HCT116 (cell line): ENCODE measurements around the gene PACSIN2. TPM values are rescaled to one million over a fixed set of nuclear protein-coding genes. Genes with fewer than 3 reads are reported as not detected.

Experiments used
- ATAC-seq: fragments of 200-7000 bp; cut with Tn5 transposase; 2 replicates; pipeline ENCODE4 v1.9.1; 2020; ENCODE audit warnings: mild to moderate bottlenecking, moderate library complexity
- BruUV-seq: library from RNA; stranded (reverse); fragments of 400-500 nt; replicated peaks from 2 replicates; lab custom pipeline; 2021; lab: Mats Ljungman, UMichigan
- CTCF ChIA-PET: fragments of 300-600 bp; sonication (Branson Sonifier 250); formaldehyde crosslinking; loops from one replicate; lab custom pipeline; 2021; ENCODE audit warnings: antibody characterized with exemption; lab: Charles Lee
- POLR2A ChIA-PET: fragments of 300-600, 350-600 bp; sonication (Branson Sonifier 250); formaldehyde crosslinking; loops from one replicate; lab custom pipeline; 2021; ENCODE audit warnings: antibody characterized with exemption; lab: Charles Lee
- RAD21 ChIA-PET, 2 experiments: fragments of 300-600 bp; sonication (Branson Sonifier 250); formaldehyde crosslinking; loops; one replicate each; lab custom pipeline; 2023; ENCODE audit warnings: low total read pairs in 2 of 2; ENCODE audit not compliant: uncharacterized antibody in 2 of 2, unreplicated experiment in 2 of 2, low non-redundant PET in 1 of 2; lab: Charles Lee
- DNase-seq: peaks from one replicate; pipeline ENCODE4 v3.0.0-alpha.2; 2010; ENCODE audit warnings: low read depth, low spot score
- H2AFZ ChIP-seq: fragments of 200-600 bp; shearing (Covaris generic), sonication (generic); 2 replicates; pipeline ENCODE4 v1.6.1; 2017; ENCODE audit warnings: low read depth, mixed run types, mixed read lengths, antibody characterized with exemption, low read length; ENCODE audit not compliant: poor library complexity, severe bottlenecking
- H3K27ac ChIP-seq: 2 replicates; pipeline ENCODE4 v1.5.1; 2012; ENCODE audit warnings: low read depth, low read length
- H3K27me3 ChIP-seq: fragments of 200-600 bp; sonication (generic); 2 replicates; pipeline ENCODE4 v1.6.1; 2016; ENCODE audit warnings: mixed run types, low read length, mixed read lengths; ENCODE audit not compliant: insufficient read depth
- H3K36me3 ChIP-seq, 2 experiments: fragments of 200-500 bp in 1 of 2; fragments of 200-600 bp in 1 of 2; sonication (Bioruptor generic) in 1 of 2; sonication (generic) in 1 of 2; 2 replicates each; pipeline versions ENCODE4 v1.5.1 to v1.6.1; 2014 to 2016; ENCODE audit warnings: low read length in 2 of 2, inconsistent platforms in 1 of 2, mixed read lengths in 1 of 2, mixed run types in 1 of 2; ENCODE audit not compliant: insufficient read depth in 2 of 2, control insufficient read depth in 1 of 2
- H3K4me1 ChIP-seq, 2 experiments: fragments of 200-600 bp in 1 of 2; sonication (generic) in 1 of 2; 2 replicates each; pipeline versions ENCODE4 v1.5.1 to v1.6.1; 2012 to 2017; ENCODE audit warnings: low read length in 2 of 2, inconsistent platforms in 1 of 2, mild to moderate bottlenecking in 1 of 2, mixed read lengths in 1 of 2, mixed run types in 1 of 2, moderate library complexity in 1 of 2; ENCODE audit not compliant: insufficient read depth in 2 of 2, control insufficient read depth in 1 of 2
- H3K4me2 ChIP-seq: fragments of 200-600 bp; sonication (generic); 2 replicates; pipeline ENCODE4 v1.6.1; 2017; ENCODE audit warnings: mixed run types, low read length, mixed read lengths
- H3K4me3 ChIP-seq, 2 experiments: fragments of 200-600 bp in 1 of 2; sonication (generic) in 1 of 2; replicated peaks in 1 of 2; 2 replicates each; pipeline ENCODE4 v1.5.1; 2011 to 2016; ENCODE audit warnings: low read length in 2 of 2, control low read depth in 1 of 2, low read depth in 1 of 2, mild to moderate bottlenecking in 1 of 2, mixed read lengths in 1 of 2, mixed run types in 1 of 2
- H3K79me2 ChIP-seq: fragments of 200-600 bp; sonication (generic); 2 replicates; pipeline ENCODE4 v1.6.1; 2017; ENCODE audit warnings: mild to moderate bottlenecking, mixed run types, low read length, moderate library complexity, mixed read lengths; ENCODE audit not compliant: insufficient read depth
- H3K9ac ChIP-seq: fragments of 200-600 bp; sonication (generic); 2 replicates; pipeline ENCODE4 v1.6.1; 2016; ENCODE audit warnings: low read length, mixed read lengths
- H3K9me2 ChIP-seq: fragments of 200-600 bp; sonication (generic), shearing (Covaris generic); 2 replicates; pipeline ENCODE4 v1.6.1; 2017; ENCODE audit warnings: mixed run types, mild to moderate bottlenecking, moderate library complexity; ENCODE audit not compliant: insufficient read depth
- H3K9me3 ChIP-seq, 2 experiments: fragments of 200-500 bp in 1 of 2; fragments of 200-600 bp in 1 of 2; sonication (Bioruptor generic) in 1 of 2; sonication (generic) in 1 of 2; 2 replicates each; pipeline ENCODE4 v1.6.1; 2014 to 2017; ENCODE audit warnings: low read length in 2 of 2, mixed read lengths in 2 of 2, inconsistent platforms in 1 of 2, low read depth in 1 of 2, mild to moderate bottlenecking in 1 of 2, mixed run types in 1 of 2, moderate library complexity in 1 of 2; ENCODE audit not compliant: control insufficient read depth in 1 of 2, insufficient read depth in 1 of 2
- H4K20me1 ChIP-seq: fragments of 200-600 bp; sonication (generic), shearing (Covaris generic); 2 replicates; pipeline ENCODE4 v1.6.1; 2017; ENCODE audit warnings: mixed run types, mild to moderate bottlenecking, moderate library complexity; ENCODE audit not compliant: insufficient read depth
- EZH2phosphoT487 ChIP-seq: fragments of 200-600 bp; IDR thresholded peaks from 2 replicates; pipeline ENCODE4 v1.6.1; 2018; ENCODE audit warnings: antibody characterized with exemption, borderline replicate concordance
- JUND ChIP-seq: IDR thresholded peaks from 2 replicates; pipeline ENCODE4 v1.6.1; 2012
- POLR2A ChIP-seq: IDR thresholded peaks from 2 replicates; pipeline ENCODE4 v1.7.0; 2011; ENCODE audit warnings: borderline replicate concordance; ENCODE audit not compliant: insufficient read depth, insufficient read length; ENCODE audit errors: extremely low read depth
- SIN3A ChIP-seq: IDR thresholded peaks from 2 replicates; pipeline ENCODE4 v1.6.1; 2012; ENCODE audit warnings: low read depth
- SRF ChIP-seq: IDR thresholded peaks from 2 replicates; pipeline ENCODE4 v1.6.1; 2012; ENCODE audit warnings: low read depth
- ZFX ChIP-seq: fragments of 450-650 bp; IDR thresholded peaks from 2 replicates; pipeline ENCODE4 v1.6.1; 2017
- ZNF274 ChIP-seq: fragments of 200-500 bp; sonication (Bioruptor generic); IDR thresholded peaks from 2 replicates; pipeline ENCODE4 v1.6.1; 2014; ENCODE audit warnings: mild to moderate bottlenecking, low read depth, low read length, inconsistent platforms
- intact Hi-C: fragments of 100-400 bp; cut with micrococcal nuclease; formaldehyde crosslinking; loops from 2 replicates; pipeline ENCODE4 v1.10.0; 2022
- total RNA-seq: library from RNA; stranded (reverse); gene quantifications from one replicate; pipeline ENCODE4 v1.2.1, GENCODE V29; 2021; ENCODE audit not compliant: unreplicated experiment
- TF ChIP-seq, protein P1 (sequence below): IDR thresholded peaks from 2 replicates; pipeline ENCODE4 v1.6.1; 2012
- TF ChIP-seq, protein P2 (sequence below), 3 experiments: fragments of 200-600 bp in 1 of 3; sonication (generic) in 1 of 3; IDR thresholded peaks in 2 of 3; conservative IDR thresholded peaks in 1 of 3; 2 replicates each; pipeline ENCODE4 v1.5.1; 2012 to 2017; ENCODE audit warnings: low read depth in 2 of 3, low read length in 2 of 3, antibody characterized with exemption in 1 of 3, borderline replicate concordance in 1 of 3, control low read depth in 1 of 3, mild to moderate bottlenecking in 1 of 3, mixed read lengths in 1 of 3, mixed run types in 1 of 3, moderate library complexity in 1 of 3; ENCODE audit not compliant: insufficient read depth in 1 of 3
- TF ChIP-seq, protein P3 (sequence below): IDR thresholded peaks from 2 replicates; pipeline ENCODE4 v1.6.1; 2011; ENCODE audit warnings: mild to moderate bottlenecking, low read length, moderate library complexity; ENCODE audit not compliant: insufficient replicate concordance; ENCODE audit errors: extremely low read depth

PACSIN2 gene
- total RNA-seq, 1 experiment from 2014 or later: 48.2 TPM

DNA sequence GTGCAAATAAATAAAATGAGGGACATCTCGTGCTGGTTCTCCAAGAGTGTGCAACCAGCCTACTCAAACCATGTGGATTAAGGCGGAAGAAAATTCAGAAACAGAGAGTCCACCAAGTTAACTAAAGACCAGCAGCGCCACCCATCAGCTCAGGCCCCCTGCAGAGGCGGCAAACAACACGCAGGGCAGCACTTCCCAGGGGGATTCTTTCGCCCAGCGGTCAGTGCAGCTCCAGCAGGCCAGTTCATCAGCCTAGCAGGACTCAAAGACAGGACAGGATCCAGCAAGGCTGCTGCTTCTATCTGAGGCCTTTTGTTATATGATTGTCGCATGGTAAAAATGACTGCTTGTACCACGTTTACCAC lies 51.7 kb downstream of the PACSIN2 start:
- ChIA-PET POLR2A (interaction anchor here (0.6 to 1.4 kb wide), 4 partner anchors 26 to 163 kb away, joined by 3 to 5 read pairs (median 3); partner anchors contain the start of gene PACSIN2), RAD21 (no interaction called here), CTCF (no interaction called here)
- Histone ChIP-seq H3K4me1 (peaks cover 56 to 70% of the 10 kb centered on the region in 2 experiments), H3K4me3 (no peak overlapping the region), H4K20me1 (peaks cover 8% of the 10 kb centered on the region; the same call in 1 of the 2 replicates), H3K9me2 (no peaks in the 10 kb centered on the region), H3K79me2 (peaks cover 56% of the 10 kb centered on the region), H3K27ac (no peak overlapping the region), H3K4me2 (peak overlapping the region; percentile 53), H3K36me3 (no peaks in the 10 kb centered on the region), H3K27me3 (no peaks in the 10 kb centered on the region), H3K9ac (no peak overlapping the region), H2AFZ (no peak overlapping the region), H3K9me3 (no peaks in the 10 kb centered on the region)
- intact Hi-C loops: no loop called here
- ATAC-seq (no peak), DNase-seq (no peak)
- TF ChIP-seq, protein P1, sequence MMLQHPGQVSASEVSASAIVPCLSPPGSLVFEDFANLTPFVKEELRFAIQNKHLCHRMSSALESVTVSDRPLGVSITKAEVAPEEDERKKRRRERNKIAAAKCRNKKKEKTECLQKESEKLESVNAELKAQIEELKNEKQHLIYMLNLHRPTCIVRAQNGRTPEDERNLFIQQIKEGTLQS: no peak
- TF ChIP-seq JUND: no peak
- no TSS peak for BruUV-seq

DNA sequence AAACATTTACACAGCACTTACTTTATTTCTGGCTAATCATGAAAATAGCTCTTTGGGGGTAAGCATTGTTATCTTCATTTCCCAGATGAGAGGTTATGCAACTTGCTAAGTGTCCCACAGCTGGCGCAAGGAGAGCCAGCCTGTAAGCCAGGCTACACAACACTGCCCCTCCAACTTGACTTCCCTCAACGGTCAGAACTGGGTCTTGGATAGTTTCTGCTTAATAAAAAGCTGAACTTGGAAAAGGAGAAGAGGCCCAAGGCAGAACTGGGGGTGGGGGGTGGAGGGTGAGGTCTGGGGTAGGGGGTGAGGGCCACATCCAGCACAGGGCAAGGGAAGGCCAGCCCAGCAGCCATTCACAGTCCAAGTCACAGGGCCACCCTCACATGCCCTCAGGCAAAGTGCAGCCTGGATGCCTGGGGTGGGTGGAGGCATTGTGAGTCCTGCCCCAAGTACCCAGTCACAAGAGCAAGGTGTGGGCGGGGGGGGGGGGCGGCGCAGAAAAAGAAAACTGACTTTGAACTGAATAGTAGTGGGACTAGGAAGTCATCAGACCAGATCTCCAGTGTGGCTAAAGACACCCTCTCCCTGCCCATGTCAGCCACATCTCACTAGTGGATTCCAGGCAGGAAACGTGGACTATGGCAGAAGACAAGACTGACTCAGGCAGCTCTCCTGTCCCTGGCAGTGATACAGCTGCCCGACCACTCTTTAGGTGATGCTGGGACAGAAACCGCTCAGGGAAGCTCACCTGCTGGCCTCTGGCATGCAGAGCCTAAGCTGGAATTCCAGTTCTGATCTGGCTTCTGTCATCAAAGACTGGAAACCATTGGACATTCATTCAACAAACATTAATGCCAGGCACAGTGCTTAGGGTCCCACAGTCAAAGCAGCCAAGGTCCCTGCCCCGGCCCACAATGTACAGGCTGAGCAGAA lies 52.4 kb downstream of the PACSIN2 start:
- no TSS peak for BruUV-seq

More for the DNA sequence above, 52.4 kb downstream of the PACSIN2 start:
- ChIA-PET CTCF (no interaction called here), RAD21 (no interaction called here), POLR2A (interaction anchor here (0.6 to 1.4 kb wide), 3 partner anchors 53 to 164 kb away, joined by 3 read pairs; partner anchors contain the start of gene PACSIN2)
- no peak for TF ChIP-seq ZNF274
- TF ChIP-seq, protein P2, sequence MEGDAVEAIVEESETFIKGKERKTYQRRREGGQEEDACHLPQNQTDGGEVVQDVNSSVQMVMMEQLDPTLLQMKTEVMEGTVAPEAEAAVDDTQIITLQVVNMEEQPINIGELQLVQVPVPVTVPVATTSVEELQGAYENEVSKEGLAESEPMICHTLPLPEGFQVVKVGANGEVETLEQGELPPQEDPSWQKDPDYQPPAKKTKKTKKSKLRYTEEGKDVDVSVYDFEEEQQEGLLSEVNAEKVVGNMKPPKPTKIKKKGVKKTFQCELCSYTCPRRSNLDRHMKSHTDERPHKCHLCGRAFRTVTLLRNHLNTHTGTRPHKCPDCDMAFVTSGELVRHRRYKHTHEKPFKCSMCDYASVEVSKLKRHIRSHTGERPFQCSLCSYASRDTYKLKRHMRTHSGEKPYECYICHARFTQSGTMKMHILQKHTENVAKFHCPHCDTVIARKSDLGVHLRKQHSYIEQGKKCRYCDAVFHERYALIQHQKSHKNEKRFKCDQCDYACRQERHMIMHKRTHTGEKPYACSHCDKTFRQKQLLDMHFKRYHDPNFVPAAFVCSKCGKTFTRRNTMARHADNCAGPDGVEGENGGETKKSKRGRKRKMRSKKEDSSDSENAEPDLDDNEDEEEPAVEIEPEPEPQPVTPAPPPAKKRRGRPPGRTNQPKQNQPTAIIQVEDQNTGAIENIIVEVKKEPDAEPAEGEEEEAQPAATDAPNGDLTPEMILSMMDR (IDR thresholded peaks at IDR 0.05 in 2 of 3, conservative IDR thresholded peaks at IDR 0.05 in 1 of 3; ENCODE audit: borderline replicate concordance in 1 of 3, insufficient read depth in 1 of 3, low read depth in 2 of 3, low read length in 2 of 3): no peak
- no peak for TF ChIP-seq SRF
- TF ChIP-seq, protein P1: no peak
- TF ChIP-seq POLR2A: no peak
- TF ChIP-seq EZH2phosphoT487: no peak
- TF ChIP-seq, protein P3, sequence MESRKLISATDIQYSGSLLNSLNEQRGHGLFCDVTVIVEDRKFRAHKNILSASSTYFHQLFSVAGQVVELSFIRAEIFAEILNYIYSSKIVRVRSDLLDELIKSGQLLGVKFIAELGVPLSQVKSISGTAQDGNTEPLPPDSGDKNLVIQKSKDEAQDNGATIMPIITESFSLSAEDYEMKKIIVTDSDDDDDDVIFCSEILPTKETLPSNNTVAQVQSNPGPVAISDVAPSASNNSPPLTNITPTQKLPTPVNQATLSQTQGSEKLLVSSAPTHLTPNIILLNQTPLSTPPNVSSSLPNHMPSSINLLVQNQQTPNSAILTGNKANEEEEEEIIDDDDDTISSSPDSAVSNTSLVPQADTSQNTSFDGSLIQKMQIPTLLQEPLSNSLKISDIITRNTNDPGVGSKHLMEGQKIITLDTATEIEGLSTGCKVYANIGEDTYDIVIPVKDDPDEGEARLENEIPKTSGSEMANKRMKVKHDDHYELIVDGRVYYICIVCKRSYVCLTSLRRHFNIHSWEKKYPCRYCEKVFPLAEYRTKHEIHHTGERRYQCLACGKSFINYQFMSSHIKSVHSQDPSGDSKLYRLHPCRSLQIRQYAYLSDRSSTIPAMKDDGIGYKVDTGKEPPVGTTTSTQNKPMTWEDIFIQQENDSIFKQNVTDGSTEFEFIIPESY: no peak
- TF ChIP-seq ZFX: no peak
- TF ChIP-seq SIN3A: no peak
- peaks cover 62% of the 10 kb centered on the region for H3K79me2 ChIP-seq
- H3K27ac ChIP-seq: peak overlapping the region; percentile 20; the same call in 1 of the 2 replicates
- H3K9me2 ChIP-seq: no peaks in the 10 kb centered on the region
- no peak overlapping the region for H3K9ac ChIP-seq
- no peak overlapping the region for H3K4me3 ChIP-seq
- H3K4me1 ChIP-seq: peaks cover 56 to 70% of the 10 kb centered on the region in 2 experiments
- H3K9me3 ChIP-seq: no peaks in the 10 kb centered on the region
- DNase-seq (no peak), ATAC-seq (peak; percentile 69)
- H2AFZ ChIP-seq: no peak overlapping the region
- H3K27me3 ChIP-seq: no peaks in the 10 kb centered on the region
- intact Hi-C loops: no loop called here
- peaks cover 8% of the 10 kb centered on the region; the same call in 1 of the 2 replicates for H4K20me1 ChIP-seq
- H3K36me3 ChIP-seq: no peaks in the 10 kb centered on the region
- H3K4me2 ChIP-seq: peak overlapping the region; percentile 53
